MM.1S (cell line): ENCODE results near the gene APBB2.

ENCODE experiments used
- DNase-seq: peaks from one replicate; pipeline ENCODE4 v3.0.0-alpha.2; 2015
- H2AFZ ChIP-seq: fragments of 300-600 bp; sonication (generic); 2 replicates; pipeline ENCODE4 v1.6.0; 2016; ENCODE audit warnings: antibody characterized with exemption, low read length
- H3F3A ChIP-seq: fragments of 300-600 bp; sonication (generic); 2 replicates; pipeline ENCODE4 v1.6.1; 2016; ENCODE audit warnings: mild to moderate bottlenecking, antibody characterized with exemption, low read length, moderate library complexity, mixed read lengths; ENCODE audit not compliant: insufficient read depth
- H3K27ac ChIP-seq: fragments of 300-600 bp; sonication (generic); 2 replicates; pipeline ENCODE4 v1.5.1; 2016; ENCODE audit warnings: mild to moderate bottlenecking, low read length
- H3K27me3 ChIP-seq: fragments of 300-600 bp; sonication (generic); replicated peaks from 2 replicates; pipeline ENCODE4 v1.6.0; 2016; ENCODE audit warnings: low read length; ENCODE audit not compliant: insufficient read depth
- H3K36me3 ChIP-seq: fragments of 300-600 bp; sonication (generic); replicated peaks from 2 replicates; pipeline ENCODE4 v1.6.1; 2016; ENCODE audit warnings: mild to moderate bottlenecking, low read length, mixed read lengths; ENCODE audit not compliant: insufficient read depth
- H3K4me1 ChIP-seq: fragments of 300-600 bp; sonication (generic); 2 replicates; pipeline ENCODE4 v1.6.1; 2016; ENCODE audit warnings: low read length, mixed read lengths
- H3K4me2 ChIP-seq: fragments of 300-600 bp; sonication (generic); 2 replicates; pipeline ENCODE4 v1.6.0; 2016; ENCODE audit warnings: low read depth, low read length
- H3K4me3 ChIP-seq: fragments of 300-600 bp; sonication (generic); 2 replicates; pipeline ENCODE4 v1.5.1; 2016; ENCODE audit warnings: low read length, mixed read lengths
- H3K79me2 ChIP-seq: fragments of 300-600 bp; sonication (generic); 2 replicates; pipeline ENCODE4 v1.6.1; 2016; ENCODE audit warnings: mixed run types, low read length, mixed read lengths
- H3K9ac ChIP-seq: fragments of 300-600 bp; sonication (generic); 2 replicates; pipeline ENCODE4 v1.6.1; 2016; ENCODE audit warnings: low read length, mixed read lengths
- H3K9me2 ChIP-seq: fragments of 300-600 bp; sonication (generic); replicated peaks from 2 replicates; pipeline ENCODE4 v1.6.1; 2016; ENCODE audit warnings: mild to moderate bottlenecking, low read length, mixed read lengths; ENCODE audit not compliant: insufficient read depth
- H3K9me3 ChIP-seq: fragments of 300-600 bp; sonication (generic); replicated peaks from 2 replicates; pipeline ENCODE4 v1.6.1; 2016; ENCODE audit warnings: mild to moderate bottlenecking, low read length, mixed read lengths; ENCODE audit not compliant: insufficient read depth
- H4K20me1 ChIP-seq: fragments of 300-600 bp; sonication (generic); 2 replicates; pipeline ENCODE4 v1.6.1; 2016; ENCODE audit warnings: mild to moderate bottlenecking, low read length, moderate library complexity, mixed read lengths; ENCODE audit not compliant: insufficient read depth
- CTCF ChIP-seq: fragments of 300-600 bp; sonication (generic); IDR thresholded peaks from 2 replicates; pipeline ENCODE4 v1.5.1; 2016; ENCODE audit warnings: antibody characterized with exemption, low read length, mixed read lengths
- EZH2 ChIP-seq: fragments of 300-600 bp; sonication (generic); optimal IDR thresholded peaks from 2 replicates; pipeline ENCODE3; 2017; ENCODE audit warnings: low read depth, mild to moderate bottlenecking, antibody characterized with exemption, low read length, mixed read lengths
- EZH2phosphoT487 ChIP-seq: fragments of 300-600 bp; sonication (generic); IDR thresholded peaks from 2 replicates; pipeline ENCODE4 v1.6.1; 2018; ENCODE audit warnings: antibody characterized with exemption, low read length

Gene APBB2

GRCh38 chr4:40980318-40980883, 233.9 kb downstream of the APBB2 start:
- TF ChIP-seq EZH2 (no peak), CTCF (peak; percentile 60), EZH2phosphoT487 (no peak)
- peak; percentile 12 for DNase-seq
- Histone ChIP-seq H3K4me1 (no peaks in the 10 kb centered on the region), H3K36me3 (no peaks in the 10 kb centered on the region), H2AFZ (no peak overlapping the region), H3K27ac (no peak overlapping the region), H3K9me2 (no peaks in the 10 kb centered on the region), H3K4me2 (no peak overlapping the region), H4K20me1 (no peaks in the 10 kb centered on the region), H3K4me3 (no peak overlapping the region), H3K27me3 (no peaks in the 10 kb centered on the region), H3F3A (no peaks in the 10 kb centered on the region), H3K9me3 (no peaks in the 10 kb centered on the region), H3K9ac (no peak overlapping the region), H3K79me2 (no peaks in the 10 kb centered on the region)

- Histone ChIP-seq H3K4me3 (no peak overlapping the region), H3K9me3 (no peaks in the 10 kb centered on the region), H3K9ac (no peak overlapping the region), H4K20me1 (no peaks in the 10 kb centered on the region), H3K4me1 (no peaks in the 10 kb centered on the region), H3K36me3 (no peaks in the 10 kb centered on the region), H3K9me2 (no peaks in the 10 kb centered on the region), H3K79me2 (no peaks in the 10 kb centered on the region), H3F3A (no peaks in the 10 kb centered on the region), H3K4me2 (no peak overlapping the region), H3K27ac (no peak overlapping the region), H3K27me3 (no peaks in the 10 kb centered on the region), H2AFZ (no peak overlapping the region)
- DNase-seq, result no peak
- TF ChIP-seq CTCF (no peak), EZH2phosphoT487 (no peak), EZH2 (no peak)
These were observed 235.8 kb downstream of the APBB2 start for GRCh38 chr4:40978548-40978947.

- Histone ChIP-seq H3K9ac (no peak overlapping the region), H3K9me3 (no peaks in the 10 kb centered on the region), H3K9me2 (no peaks in the 10 kb centered on the region), H3K4me2 (no peak overlapping the region), H3K79me2 (no peaks in the 10 kb centered on the region), H4K20me1 (no peaks in the 10 kb centered on the region), H2AFZ (no peak overlapping the region), H3K36me3 (no peaks in the 10 kb centered on the region), H3K27ac (no peak overlapping the region), H3K4me3 (no peak overlapping the region), H3K4me1 (no peaks in the 10 kb centered on the region), H3K27me3 (no peaks in the 10 kb centered on the region), H3F3A (no peaks in the 10 kb centered on the region)
- DNase-seq, result peak; percentile 67
- TF ChIP-seq EZH2 (no peak), CTCF (peak; percentile 70), EZH2phosphoT487 (no peak)
These were observed 238.0 kb downstream of the APBB2 start for GRCh38 chr4:40976343-40976742.
